Testis (tissue), 2 donors: ENCODE results near the gene DDT.
"Not testable (repeated sequence)": the region's sequence is repeated elsewhere in the genome, so short reads cannot be mapped to it uniquely, and the experiment has no call there.

Experiments used
- CTCF ChIP-seq, 3 experiments: fragments of 450-650 bp in 2 of 3; fragments of 200-600 bp in 1 of 3; sonication (generic) in 1 of 3; IDR thresholded peaks; one replicate each; pipeline ENCODE4 v1.5.1; 2016 to 2019; ENCODE audit warnings: antibody characterized with exemption in 3 of 3, mild to moderate bottlenecking in 2 of 3, moderate library complexity in 1 of 3
- POLR2A ChIP-seq: fragments of 450-650 bp; IDR thresholded peaks from one replicate; pipeline ENCODE4 v1.6.1; 2017; ENCODE audit warnings: antibody characterized with exemption, mild to moderate bottlenecking, moderate library complexity

- not testable (repeated sequence) for TF ChIP-seq POLR2A; CTCF (IDR thresholded peaks at IDR 0.05)
Measured at GRCh38 chr22:23966094-23966493, 8.1 kb downstream of the DDT start.
